HCT116 (cell line): Measurements from ENCODE around the gene LEAP2. TPM values are rescaled to one million over a fixed set of nuclear protein-coding genes. Genes with fewer than 3 reads are reported as not detected.

ENCODE experiments used
- ATAC-seq: fragments of 200-7000 bp; cut with Tn5 transposase; 2 replicates; pipeline ENCODE4 v1.9.1; 2020; ENCODE audit warnings: mild to moderate bottlenecking, moderate library complexity
- BruUV-seq: library from RNA; stranded (reverse); fragments of 400-500 nt; replicated peaks from 2 replicates; lab custom pipeline; 2021; lab: Mats Ljungman, UMichigan
- CTCF ChIA-PET: fragments of 300-600 bp; sonication (Branson Sonifier 250); formaldehyde crosslinking; loops from one replicate; lab custom pipeline; 2021; ENCODE audit warnings: antibody characterized with exemption; lab: Charles Lee
- POLR2A ChIA-PET: fragments of 300-600, 350-600 bp; sonication (Branson Sonifier 250); formaldehyde crosslinking; loops from one replicate; lab custom pipeline; 2021; ENCODE audit warnings: antibody characterized with exemption; lab: Charles Lee
- RAD21 ChIA-PET, 2 experiments: fragments of 300-600 bp; sonication (Branson Sonifier 250); formaldehyde crosslinking; loops; one replicate each; lab custom pipeline; 2023; ENCODE audit warnings: low total read pairs in 2 of 2; ENCODE audit not compliant: uncharacterized antibody in 2 of 2, unreplicated experiment in 2 of 2, low non-redundant PET in 1 of 2; lab: Charles Lee
- DNase-seq: peaks from one replicate; pipeline ENCODE4 v3.0.0-alpha.2; 2010; ENCODE audit warnings: low read depth, low spot score
- H2AFZ ChIP-seq: fragments of 200-600 bp; shearing (Covaris generic), sonication (generic); 2 replicates; pipeline ENCODE4 v1.6.1; 2017; ENCODE audit warnings: low read depth, mixed run types, mixed read lengths, antibody characterized with exemption, low read length; ENCODE audit not compliant: poor library complexity, severe bottlenecking
- H3K27ac ChIP-seq: 2 replicates; pipeline ENCODE4 v1.5.1; 2012; ENCODE audit warnings: low read depth, low read length
- H3K27me3 ChIP-seq: fragments of 200-600 bp; sonication (generic); 2 replicates; pipeline ENCODE4 v1.6.1; 2016; ENCODE audit warnings: mixed run types, low read length, mixed read lengths; ENCODE audit not compliant: insufficient read depth
- H3K36me3 ChIP-seq, 2 experiments: fragments of 200-500 bp in 1 of 2; fragments of 200-600 bp in 1 of 2; sonication (Bioruptor generic) in 1 of 2; sonication (generic) in 1 of 2; 2 replicates each; pipeline versions ENCODE4 v1.5.1 to v1.6.1; 2014 to 2016; ENCODE audit warnings: low read length in 2 of 2, inconsistent platforms in 1 of 2, mixed read lengths in 1 of 2, mixed run types in 1 of 2; ENCODE audit not compliant: insufficient read depth in 2 of 2, control insufficient read depth in 1 of 2
- H3K4me1 ChIP-seq, 2 experiments: fragments of 200-600 bp in 1 of 2; sonication (generic) in 1 of 2; 2 replicates each; pipeline versions ENCODE4 v1.5.1 to v1.6.1; 2012 to 2017; ENCODE audit warnings: low read length in 2 of 2, inconsistent platforms in 1 of 2, mild to moderate bottlenecking in 1 of 2, mixed read lengths in 1 of 2, mixed run types in 1 of 2, moderate library complexity in 1 of 2; ENCODE audit not compliant: insufficient read depth in 2 of 2, control insufficient read depth in 1 of 2
- H3K4me2 ChIP-seq: fragments of 200-600 bp; sonication (generic); 2 replicates; pipeline ENCODE4 v1.6.1; 2017; ENCODE audit warnings: mixed run types, low read length, mixed read lengths
- H3K4me3 ChIP-seq, 2 experiments: fragments of 200-600 bp in 1 of 2; sonication (generic) in 1 of 2; replicated peaks in 1 of 2; 2 replicates each; pipeline ENCODE4 v1.5.1; 2011 to 2016; ENCODE audit warnings: low read length in 2 of 2, control low read depth in 1 of 2, low read depth in 1 of 2, mild to moderate bottlenecking in 1 of 2, mixed read lengths in 1 of 2, mixed run types in 1 of 2
- H3K79me2 ChIP-seq: fragments of 200-600 bp; sonication (generic); 2 replicates; pipeline ENCODE4 v1.6.1; 2017; ENCODE audit warnings: mild to moderate bottlenecking, mixed run types, low read length, moderate library complexity, mixed read lengths; ENCODE audit not compliant: insufficient read depth
- H3K9ac ChIP-seq: fragments of 200-600 bp; sonication (generic); 2 replicates; pipeline ENCODE4 v1.6.1; 2016; ENCODE audit warnings: low read length, mixed read lengths
- H3K9me2 ChIP-seq: fragments of 200-600 bp; sonication (generic), shearing (Covaris generic); 2 replicates; pipeline ENCODE4 v1.6.1; 2017; ENCODE audit warnings: mixed run types, mild to moderate bottlenecking, moderate library complexity; ENCODE audit not compliant: insufficient read depth
- H3K9me3 ChIP-seq, 2 experiments: fragments of 200-500 bp in 1 of 2; fragments of 200-600 bp in 1 of 2; sonication (Bioruptor generic) in 1 of 2; sonication (generic) in 1 of 2; 2 replicates each; pipeline ENCODE4 v1.6.1; 2014 to 2017; ENCODE audit warnings: low read length in 2 of 2, mixed read lengths in 2 of 2, inconsistent platforms in 1 of 2, low read depth in 1 of 2, mild to moderate bottlenecking in 1 of 2, mixed run types in 1 of 2, moderate library complexity in 1 of 2; ENCODE audit not compliant: control insufficient read depth in 1 of 2, insufficient read depth in 1 of 2
- H4K20me1 ChIP-seq: fragments of 200-600 bp; sonication (generic), shearing (Covaris generic); 2 replicates; pipeline ENCODE4 v1.6.1; 2017; ENCODE audit warnings: mixed run types, mild to moderate bottlenecking, moderate library complexity; ENCODE audit not compliant: insufficient read depth
- ATF3 ChIP-seq: IDR thresholded peaks from 2 replicates; pipeline ENCODE4 v1.6.1; 2012
- CBX3 ChIP-seq: IDR thresholded peaks from 2 replicates; pipeline ENCODE4 v1.6.1; 2012; ENCODE audit warnings: low read depth
- CEBPB ChIP-seq: IDR thresholded peaks from 2 replicates; pipeline ENCODE4 v1.6.1; 2012; ENCODE audit warnings: low read depth
- EGR1 ChIP-seq: IDR thresholded peaks from 2 replicates; pipeline ENCODE4 v1.6.1; 2012; ENCODE audit warnings: low read depth
- ELF1 ChIP-seq: IDR thresholded peaks from 2 replicates; pipeline ENCODE4 v1.6.1; 2012; ENCODE audit warnings: low read depth, borderline replicate concordance
- EZH2 ChIP-seq: fragments of 200-600 bp; sonication (generic); IDR thresholded peaks from 2 replicates; pipeline ENCODE4 v1.6.1; 2017; ENCODE audit warnings: antibody characterized with exemption, mixed run types
- EZH2phosphoT487 ChIP-seq: fragments of 200-600 bp; IDR thresholded peaks from 2 replicates; pipeline ENCODE4 v1.6.1; 2018; ENCODE audit warnings: antibody characterized with exemption, borderline replicate concordance
- FOSL1 ChIP-seq: IDR thresholded peaks from 2 replicates; pipeline ENCODE4 v1.6.1; 2012; ENCODE audit warnings: low read depth
- POLR2A ChIP-seq: IDR thresholded peaks from 2 replicates; pipeline ENCODE4 v1.7.0; 2011; ENCODE audit warnings: borderline replicate concordance; ENCODE audit not compliant: insufficient read depth, insufficient read length; ENCODE audit errors: extremely low read depth
- POLR2AphosphoS5 ChIP-seq: IDR thresholded peaks from 2 replicates; pipeline ENCODE4 v1.6.1; 2011; ENCODE audit warnings: mild to moderate bottlenecking, low read depth, low read length, moderate library complexity
- RAD21 ChIP-seq: IDR thresholded peaks from 2 replicates; pipeline ENCODE4 v1.6.1; 2012; ENCODE audit warnings: low read depth, mild to moderate bottlenecking
- REST ChIP-seq: IDR thresholded peaks from 2 replicates; pipeline ENCODE4 v1.6.1; 2012; ENCODE audit warnings: low read depth
- SIN3A ChIP-seq: IDR thresholded peaks from 2 replicates; pipeline ENCODE4 v1.6.1; 2012; ENCODE audit warnings: low read depth
- SP1 ChIP-seq: IDR thresholded peaks from 2 replicates; pipeline ENCODE4 v1.6.1; 2012; ENCODE audit warnings: low read depth
- ZBTB33 ChIP-seq: IDR thresholded peaks from 2 replicates; pipeline ENCODE4 v1.6.1; 2011; ENCODE audit warnings: mild to moderate bottlenecking, low read length, moderate library complexity; ENCODE audit not compliant: insufficient replicate concordance; ENCODE audit errors: extremely low read depth
- ZFX ChIP-seq: fragments of 450-650 bp; IDR thresholded peaks from 2 replicates; pipeline ENCODE4 v1.6.1; 2017
- ZNF274 ChIP-seq: fragments of 200-500 bp; sonication (Bioruptor generic); IDR thresholded peaks from 2 replicates; pipeline ENCODE4 v1.6.1; 2014; ENCODE audit warnings: mild to moderate bottlenecking, low read depth, low read length, inconsistent platforms
- intact Hi-C: fragments of 100-400 bp; cut with micrococcal nuclease; formaldehyde crosslinking; loops from 2 replicates; pipeline ENCODE4 v1.10.0; 2022
- total RNA-seq: library from RNA; stranded (reverse); gene quantifications from one replicate; pipeline ENCODE4 v1.2.1, GENCODE V29; 2021; ENCODE audit not compliant: unreplicated experiment

LEAP2 gene
- total RNA-seq, 1 experiment from 2014 or later = 1.2 TPM

GRCh38 chr5:132859889-132860437 lies 13.5 kb upstream of the LEAP2 start:
- BruUV-seq = no TSS peak
- CTCF ChIA-PET = interaction anchor here (0.6 kb wide), 1 partner anchor 22 kb away, joined by 3 read pairs; no protein-coding TSS in a partner anchor
- POLR2A ChIA-PET = no interaction called here

More at GRCh38 chr5:132859889-132860437, 13.5 kb upstream of the LEAP2 start:
- DNase-seq (no peak), ATAC-seq (no peak)
- Histone ChIP-seq H3K4me1 (no peaks in the 10 kb centered on the region), H3K4me2 (no peak overlapping the region), H3K27ac (no peak overlapping the region), H2AFZ (no peak overlapping the region), H3K9ac (no peak overlapping the region), H3K79me2 (no peaks in the 10 kb centered on the region), H3K9me2 (no peaks in the 10 kb centered on the region), H3K27me3 (no peaks in the 10 kb centered on the region), H4K20me1 (no peaks in the 10 kb centered on the region), H3K36me3 (no peaks in the 10 kb centered on the region), H3K9me3 (no peaks in the 10 kb centered on the region), H3K4me3 (no peak overlapping the region)
- TF ChIP-seq CEBPB (no peak), ZFX (no peak), CBX3 (no peak), POLR2AphosphoS5 (no peak), ATF3 (no peak), SP1 (no peak), SIN3A (no peak), REST (no peak), RAD21 (no peak), EZH2phosphoT487 (no peak), EZH2 (no peak), ZNF274 (no peak), EGR1 (no peak), ZBTB33 (no peak), ELF1 (no peak), POLR2A (no peak), FOSL1 (no peak)
- intact Hi-C loops = no loop called here
- RAD21 ChIA-PET = no interaction called here
